GM23338 (cell line): ENCODE results near the gene HMGN1.

Source experiments
- CTCF ChIP-seq, 2 experiments: fragments of 200-600 bp in 1 of 2; sonication (generic) in 1 of 2; conservative IDR thresholded peaks; 2 replicates each; pipeline versions ENCODE4 v1.5.1 to v1.6.1; 2016 to 2017; ENCODE audit warnings: antibody characterized with exemption in 2 of 2, low read depth in 2 of 2, mild to moderate bottlenecking in 2 of 2, moderate library complexity in 1 of 2
- EZH2 ChIP-seq: fragments of 200-600 bp; sonication (generic); IDR thresholded peaks from one replicate; pipeline ENCODE4 v1.8.0; 2017; ENCODE audit warnings: antibody characterized with exemption, mild to moderate bottlenecking, low read depth; ENCODE audit not compliant: unreplicated experiment
- EZH2phosphoT487 ChIP-seq: fragments of 200-600 bp; sonication (generic); IDR thresholded peaks from one replicate; pipeline ENCODE4 v1.8.1; 2018; ENCODE audit warnings: antibody characterized with exemption; ENCODE audit not compliant: unreplicated experiment
- JUNB ChIP-seq: IDR thresholded peaks from one replicate; pipeline ENCODE4 v1.6.1; 2016; ENCODE audit warnings: antibody characterized with exemption; ENCODE audit not compliant: unreplicated experiment
- POLR2AphosphoS5 ChIP-seq: IDR thresholded peaks from 2 replicates; pipeline ENCODE4 v1.6.1; 2016; ENCODE audit warnings: antibody characterized with exemption, low read depth
- ZNF114 ChIP-seq: fragments of 250-450 bp; sonication (Bioruptor Pico); IDR thresholded peaks from 2 replicates; pipeline ENCODE4 v1.5.0; 2020; ENCODE audit warnings: mild to moderate bottlenecking, moderate library complexity
- ZNF331 ChIP-seq: fragments of 250-450 bp; sonication (Bioruptor Pico); IDR thresholded peaks from 2 replicates; pipeline ENCODE4 v1.5.0; 2020; ENCODE audit warnings: low read depth, mild to moderate bottlenecking, moderate library complexity
- TF ChIP-seq, protein P1 (sequence below): IDR thresholded peaks from one replicate; pipeline ENCODE4 v1.6.1; 2018; ENCODE audit warnings: antibody characterized with exemption; ENCODE audit not compliant: unreplicated experiment

- no peak for TF ChIP-seq CTCF (conservative IDR thresholded peaks at IDR 0.05; ENCODE audit: low read depth in 2 of 2)
- TF ChIP-seq, protein P1, sequence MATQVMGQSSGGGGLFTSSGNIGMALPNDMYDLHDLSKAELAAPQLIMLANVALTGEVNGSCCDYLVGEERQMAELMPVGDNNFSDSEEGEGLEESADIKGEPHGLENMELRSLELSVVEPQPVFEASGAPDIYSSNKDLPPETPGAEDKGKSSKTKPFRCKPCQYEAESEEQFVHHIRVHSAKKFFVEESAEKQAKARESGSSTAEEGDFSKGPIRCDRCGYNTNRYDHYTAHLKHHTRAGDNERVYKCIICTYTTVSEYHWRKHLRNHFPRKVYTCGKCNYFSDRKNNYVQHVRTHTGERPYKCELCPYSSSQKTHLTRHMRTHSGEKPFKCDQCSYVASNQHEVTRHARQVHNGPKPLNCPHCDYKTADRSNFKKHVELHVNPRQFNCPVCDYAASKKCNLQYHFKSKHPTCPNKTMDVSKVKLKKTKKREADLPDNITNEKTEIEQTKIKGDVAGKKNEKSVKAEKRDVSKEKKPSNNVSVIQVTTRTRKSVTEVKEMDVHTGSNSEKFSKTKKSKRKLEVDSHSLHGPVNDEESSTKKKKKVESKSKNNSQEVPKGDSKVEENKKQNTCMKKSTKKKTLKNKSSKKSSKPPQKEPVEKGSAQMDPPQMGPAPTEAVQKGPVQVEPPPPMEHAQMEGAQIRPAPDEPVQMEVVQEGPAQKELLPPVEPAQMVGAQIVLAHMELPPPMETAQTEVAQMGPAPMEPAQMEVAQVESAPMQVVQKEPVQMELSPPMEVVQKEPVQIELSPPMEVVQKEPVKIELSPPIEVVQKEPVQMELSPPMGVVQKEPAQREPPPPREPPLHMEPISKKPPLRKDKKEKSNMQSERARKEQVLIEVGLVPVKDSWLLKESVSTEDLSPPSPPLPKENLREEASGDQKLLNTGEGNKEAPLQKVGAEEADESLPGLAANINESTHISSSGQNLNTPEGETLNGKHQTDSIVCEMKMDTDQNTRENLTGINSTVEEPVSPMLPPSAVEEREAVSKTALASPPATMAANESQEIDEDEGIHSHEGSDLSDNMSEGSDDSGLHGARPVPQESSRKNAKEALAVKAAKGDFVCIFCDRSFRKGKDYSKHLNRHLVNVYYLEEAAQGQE: no peak
- no peak for TF ChIP-seq ZNF331
- no peak for TF ChIP-seq EZH2
- no peak for TF ChIP-seq POLR2AphosphoS5
- TF ChIP-seq JUNB: no peak
- TF ChIP-seq EZH2phosphoT487: no peak
- TF ChIP-seq ZNF114 (CRISPR knock-in tag): no peak
Measured at GRCh38 chr21:39388811-39389155, 39.9 kb upstream of the HMGN1 start.
